Measurements from ENCODE around the gene TIMELESS.
"Not testable (repeated sequence)": the region's sequence is repeated elsewhere in the genome, so short reads cannot be mapped to it uniquely, and the experiment has no call there.

DNA sequence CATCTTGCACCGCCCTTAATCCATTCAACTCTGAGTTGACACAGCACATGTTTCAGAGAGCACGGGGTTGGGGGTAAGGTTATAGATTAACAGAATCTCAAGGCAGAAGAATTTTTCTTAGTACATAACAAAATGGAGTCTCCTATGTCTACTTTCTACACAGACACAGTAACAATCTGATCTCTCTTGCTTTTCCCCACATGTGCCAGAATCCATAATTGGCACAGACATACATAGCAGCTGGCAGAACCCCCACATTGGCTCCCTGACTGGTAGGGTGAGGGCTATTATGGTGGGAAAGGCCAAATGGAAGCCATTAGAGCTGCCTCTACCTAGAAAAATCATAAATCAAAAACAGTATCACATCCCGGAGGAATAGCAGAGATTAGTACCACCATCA is 48.1 kb downstream of the TIMELESS start:
- TF ChIP-seq, protein P1, sequence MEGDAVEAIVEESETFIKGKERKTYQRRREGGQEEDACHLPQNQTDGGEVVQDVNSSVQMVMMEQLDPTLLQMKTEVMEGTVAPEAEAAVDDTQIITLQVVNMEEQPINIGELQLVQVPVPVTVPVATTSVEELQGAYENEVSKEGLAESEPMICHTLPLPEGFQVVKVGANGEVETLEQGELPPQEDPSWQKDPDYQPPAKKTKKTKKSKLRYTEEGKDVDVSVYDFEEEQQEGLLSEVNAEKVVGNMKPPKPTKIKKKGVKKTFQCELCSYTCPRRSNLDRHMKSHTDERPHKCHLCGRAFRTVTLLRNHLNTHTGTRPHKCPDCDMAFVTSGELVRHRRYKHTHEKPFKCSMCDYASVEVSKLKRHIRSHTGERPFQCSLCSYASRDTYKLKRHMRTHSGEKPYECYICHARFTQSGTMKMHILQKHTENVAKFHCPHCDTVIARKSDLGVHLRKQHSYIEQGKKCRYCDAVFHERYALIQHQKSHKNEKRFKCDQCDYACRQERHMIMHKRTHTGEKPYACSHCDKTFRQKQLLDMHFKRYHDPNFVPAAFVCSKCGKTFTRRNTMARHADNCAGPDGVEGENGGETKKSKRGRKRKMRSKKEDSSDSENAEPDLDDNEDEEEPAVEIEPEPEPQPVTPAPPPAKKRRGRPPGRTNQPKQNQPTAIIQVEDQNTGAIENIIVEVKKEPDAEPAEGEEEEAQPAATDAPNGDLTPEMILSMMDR (IDR thresholded peaks at IDR 0.05), result not testable (repeated sequence)
- TF ChIP-seq POLR2A (IDR thresholded peaks at IDR 0.05), result not testable (repeated sequence)

Measured in esophagus squamous epithelium (tissue), 4 donors.